ENCODE data around the gene ABCF2.

DNA sequence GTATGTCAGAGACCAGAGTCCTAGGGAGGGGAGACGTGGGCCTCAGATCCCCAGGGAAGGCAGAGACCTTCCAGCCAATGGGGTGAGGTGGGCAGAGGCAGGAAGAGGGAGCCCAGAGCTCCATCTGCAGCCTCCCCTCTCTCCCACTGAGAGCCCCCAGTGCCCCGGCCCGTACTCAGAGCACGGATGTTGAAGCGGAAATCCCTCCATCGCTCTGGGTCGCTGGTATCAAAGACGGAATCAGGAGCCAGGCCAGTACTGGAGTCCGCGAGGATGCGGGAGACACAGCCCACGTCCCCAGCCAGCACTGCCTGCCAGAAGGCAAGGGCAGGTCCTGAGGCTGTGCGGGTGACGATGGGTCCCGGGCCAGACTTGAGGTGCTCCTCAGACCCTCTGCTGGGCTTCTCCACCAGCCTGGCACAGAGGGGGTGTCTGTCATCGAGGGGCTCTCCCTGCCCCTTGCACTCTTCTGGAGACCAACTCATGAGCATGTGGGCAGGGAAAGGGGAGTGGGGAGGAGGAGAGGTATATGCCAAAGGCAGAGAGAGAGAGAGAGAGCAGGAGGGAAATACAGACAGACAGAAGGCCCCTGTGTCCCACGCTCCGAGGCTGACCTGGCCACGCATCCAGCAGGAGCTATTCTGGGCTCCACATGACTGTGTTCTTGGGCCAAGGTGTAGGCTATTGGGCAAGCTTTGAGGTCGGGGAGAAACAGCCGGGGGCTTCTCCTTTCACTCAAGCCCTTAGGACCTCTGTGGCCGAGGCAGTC, 40.2 kb downstream of the ABCF2 start, which contains the start of gene ASB10:
- TF ChIP-seq POLR2A (IDR thresholded peaks at IDR 0.05; ENCODE audit: low read depth, low read length) (no peak), CEBPB (IDR thresholded peaks at IDR 0.05; ENCODE audit: low read depth, low read length) (no peak), CTCF (conservative IDR thresholded peaks at IDR 0.05; ENCODE audit: low read depth, low read length) (no peak), ELK1 (IDR thresholded peaks at IDR 0.05; ENCODE audit: borderline replicate concordance, low read depth, low read length) (no peak), RCOR1 (IDR thresholded peaks at IDR 0.05; ENCODE audit: insufficient replicate concordance, low read length) (no peak), BHLHE40 (IDR thresholded peaks at IDR 0.05; ENCODE audit: low read depth, low read length) (no peak), USF2 (IDR thresholded peaks at IDR 0.05; ENCODE audit: low read depth, low read length) (no peak), RAD21 (IDR thresholded peaks at IDR 0.05; ENCODE audit: low read length) (no peak), MXI1 (IDR thresholded peaks at IDR 0.05; ENCODE audit: borderline replicate concordance, low read depth, low read length) (no peak)

Data from IMR-90 (cell line).